ENCODE results near the gene CASZ1.

The CASZ1 gene

GRCh38 chr1:10597492-10598388 lies 198.7 kb downstream of the CASZ1 start:
- FAIRE-seq: no peak

GRCh38 chr1:10596780-10597179 lies 199.7 kb downstream of the CASZ1 start:
- FAIRE-seq: no peak

GRCh38 chr1:10594595-10595223 lies 201.7 kb downstream of the CASZ1 start:
- no peak for FAIRE-seq

GRCh38 chr1:10593750-10594149 lies 202.7 kb downstream of the CASZ1 start:
- no peak for FAIRE-seq

- FAIRE-seq: no peak
These were observed 204.1 kb downstream of the CASZ1 start for GRCh38 chr1:10592373-10592772.

GRCh38 chr1:10591010-10591409 lies 205.4 kb downstream of the CASZ1 start:
- no peak for FAIRE-seq

- FAIRE-seq: no peak
These were observed 207.4 kb downstream of the CASZ1 start for GRCh38 chr1:10589074-10589473.

GRCh38 chr1:10588640-10589039 lies 207.8 kb downstream of the CASZ1 start:
- FAIRE-seq: no peak
